Fibroblast of pulmonary artery (primary cell): ENCODE measurements around the gene RASGEF1C.

ENCODE experiments used
- DNase-seq: peaks from one replicate; pipeline ENCODE4 v3.0.0-alpha.2; 2010; ENCODE audit warnings: low read depth
- H3K4me3 ChIP-seq: replicated peaks from 2 replicates; pipeline ENCODE4 v1.5.1; 2011; ENCODE audit warnings: low read depth, mild to moderate bottlenecking, control low read depth, low read length, moderate library complexity
- CTCF ChIP-seq: IDR thresholded peaks from 2 replicates; pipeline ENCODE4 v1.5.1; 2011; ENCODE audit warnings: mild to moderate bottlenecking, control low read depth, low read length, inconsistent platforms; ENCODE audit errors: missing control alignments

Gene RASGEF1C

GRCh38 chr5:180169248-180170105 lies 39.5 kb downstream of the RASGEF1C start:
- no peak for TF ChIP-seq CTCF
- no peak for DNase-seq
- no peak overlapping the region for H3K4me3 ChIP-seq

- no peak for DNase-seq
- H3K4me3 ChIP-seq = no peak overlapping the region
- no peak for TF ChIP-seq CTCF
These were observed 40.3 kb downstream of the RASGEF1C start for GRCh38 chr5:180168758-180169157.

GRCh38 chr5:180166176-180166575 lies 42.8 kb downstream of the RASGEF1C start:
- no peak overlapping the region for H3K4me3 ChIP-seq
- DNase-seq = no peak
- no peak for TF ChIP-seq CTCF

- TF ChIP-seq CTCF = no peak
- no peak overlapping the region for H3K4me3 ChIP-seq
These were observed 46.7 kb downstream of the RASGEF1C start for GRCh38 chr5:180162304-180162661.

GRCh38 chr5:180161420-180162303 lies 47.3 kb downstream of the RASGEF1C start:
- no peak for DNase-seq
- H3K4me3 ChIP-seq = no peak overlapping the region
- TF ChIP-seq CTCF = no peak

More at GRCh38 chr5:180162304-180162661, 46.7 kb downstream of the RASGEF1C start:
- DNase-seq = no peak

GRCh38 chr5:180160789-180161188 lies 48.2 kb downstream of the RASGEF1C start:
- DNase-seq = no peak
- no peak for TF ChIP-seq CTCF
- no peak overlapping the region for H3K4me3 ChIP-seq
